HG02973 (cell line): ENCODE results near the gene PFN2.
"Not testable (repeated sequence)": the region's sequence is repeated elsewhere in the genome, so short reads cannot be mapped to it uniquely, and the experiment has no call there.

ENCODE experiments used
- ATAC-seq: cut with Tn5 transposase; IDR thresholded peaks from one replicate; pipeline ENCODE4 v1.9.1; 2021; ENCODE audit warnings: moderate library complexity; ENCODE audit not compliant: unreplicated experiment

The PFN2 gene

DNA sequence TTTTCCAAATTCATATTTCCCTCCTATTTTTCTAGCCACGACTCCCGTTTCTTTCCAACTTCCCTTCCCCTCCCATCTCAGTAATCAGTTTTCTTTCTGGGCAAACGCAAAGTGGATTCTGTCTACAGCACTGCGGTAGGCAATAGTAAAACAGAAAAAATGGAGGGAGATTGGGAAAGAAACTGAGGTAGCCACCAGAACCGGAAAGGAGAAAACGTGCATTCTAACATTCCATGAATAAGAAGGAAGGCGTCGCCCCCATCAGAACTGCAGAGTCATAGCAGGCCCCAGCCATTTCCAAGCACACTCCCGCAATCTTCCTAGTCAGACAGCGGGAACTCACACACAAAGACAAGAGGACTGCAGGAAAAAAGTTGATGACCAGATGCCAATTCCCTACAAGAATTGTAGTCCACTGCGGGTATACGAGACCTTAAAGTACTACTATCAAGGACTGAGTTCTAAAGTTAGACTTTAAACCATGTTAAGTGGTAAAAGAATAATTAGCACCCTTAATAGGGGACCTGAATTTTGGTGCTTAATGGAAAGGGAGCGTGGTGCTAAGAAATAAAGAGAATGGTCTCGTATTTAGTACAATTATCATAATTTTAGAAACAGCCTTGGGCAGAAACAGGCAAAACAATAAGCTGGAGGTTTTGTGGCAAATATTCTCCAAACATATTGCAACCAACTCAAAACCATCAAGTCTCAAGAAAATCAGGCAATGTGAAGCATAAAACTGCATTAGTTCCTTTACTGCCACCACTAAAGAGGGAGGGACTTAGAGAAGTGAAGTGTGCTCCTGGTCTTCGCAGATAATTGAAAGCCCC, 1.4 kb downstream of the PFN2 start:
- no peak for ATAC-seq

DNA sequence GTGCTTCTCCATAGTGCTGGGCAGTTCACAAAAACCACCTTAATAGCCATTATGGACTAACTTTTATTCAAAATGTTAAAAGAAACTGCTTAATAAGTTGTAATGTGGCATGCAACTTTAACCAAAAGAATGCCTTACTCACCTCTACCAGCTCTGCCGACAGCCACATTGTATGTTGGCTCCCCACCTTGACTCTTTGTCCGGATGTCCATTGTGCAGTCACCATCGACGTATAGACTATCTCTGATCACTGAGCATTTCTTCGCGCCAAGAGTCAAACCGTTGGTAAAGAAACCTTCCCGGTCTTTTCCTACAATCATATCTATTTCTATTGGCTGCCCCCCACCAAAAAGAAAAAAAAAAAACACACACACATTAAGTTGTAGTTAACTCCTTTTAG, 2.5 kb downstream of the PFN2 start:
- no peak for ATAC-seq

DNA sequence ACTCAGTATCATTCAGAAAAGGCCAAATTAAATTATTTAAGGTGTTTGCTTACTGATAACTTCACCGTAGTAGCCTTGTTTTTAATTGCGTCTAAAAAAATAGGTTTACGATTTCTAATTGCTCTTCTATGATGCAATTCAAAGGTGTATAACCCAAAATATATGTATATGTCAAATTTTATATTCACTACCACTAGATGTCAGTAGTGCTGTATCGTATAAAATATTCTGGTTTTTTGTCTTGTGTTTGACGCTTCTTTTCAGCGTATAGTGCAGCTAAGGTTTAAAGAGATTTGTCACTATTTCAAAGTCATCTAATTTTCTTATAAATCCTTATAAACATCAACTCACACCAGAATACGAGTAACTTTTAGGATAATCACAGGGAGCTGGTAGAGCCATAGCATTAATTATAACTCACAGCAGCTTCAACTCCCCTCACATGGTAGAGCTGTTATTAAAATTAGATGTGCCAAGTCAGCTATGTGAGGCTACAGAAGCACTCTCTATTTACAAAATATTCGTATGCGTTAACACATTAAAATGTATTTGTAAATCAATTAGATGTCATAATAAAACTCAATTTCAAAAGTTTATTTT, 3.5 kb downstream of the PFN2 start:
- no peak for ATAC-seq

DNA sequence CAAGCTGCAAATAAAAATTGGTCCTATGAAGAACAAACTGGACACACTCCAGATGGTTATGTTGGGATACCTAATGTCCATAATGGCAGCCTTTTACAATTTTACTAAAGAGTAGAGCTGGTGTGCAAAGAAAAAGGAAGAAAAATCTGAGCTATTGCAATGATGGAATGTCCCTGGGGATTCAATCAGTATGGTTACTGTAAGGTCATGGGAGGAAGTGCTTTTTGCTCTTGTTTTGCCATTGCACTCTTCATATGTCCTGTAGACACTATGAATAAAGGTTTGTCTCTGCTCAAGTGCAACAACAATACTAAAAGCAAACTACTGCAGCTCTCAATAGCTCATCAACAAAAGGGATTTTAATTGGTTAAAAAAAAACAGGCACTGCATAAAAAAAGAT, 5.4 kb downstream of the PFN2 start:
- ATAC-seq, result no peak

DNA sequence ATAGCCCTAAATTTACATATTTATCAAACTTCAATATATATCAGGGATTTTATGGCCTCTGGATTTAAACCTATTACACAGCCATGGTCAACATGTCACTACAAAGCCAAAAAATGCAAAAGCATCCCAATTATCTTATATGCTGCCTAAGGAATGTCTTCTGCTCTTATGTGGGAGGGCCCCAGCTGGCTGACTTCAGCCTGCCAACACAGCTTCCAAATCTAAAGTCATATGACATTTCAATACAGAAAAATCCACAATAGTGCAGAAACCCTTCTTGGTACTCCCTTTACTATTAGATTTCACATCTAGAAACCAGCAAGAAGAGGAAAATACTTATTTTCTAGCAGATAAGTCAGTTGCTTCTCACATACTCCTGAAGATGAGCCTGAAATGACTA, 6.4 kb downstream of the PFN2 start:
- ATAC-seq, result no peak

DNA sequence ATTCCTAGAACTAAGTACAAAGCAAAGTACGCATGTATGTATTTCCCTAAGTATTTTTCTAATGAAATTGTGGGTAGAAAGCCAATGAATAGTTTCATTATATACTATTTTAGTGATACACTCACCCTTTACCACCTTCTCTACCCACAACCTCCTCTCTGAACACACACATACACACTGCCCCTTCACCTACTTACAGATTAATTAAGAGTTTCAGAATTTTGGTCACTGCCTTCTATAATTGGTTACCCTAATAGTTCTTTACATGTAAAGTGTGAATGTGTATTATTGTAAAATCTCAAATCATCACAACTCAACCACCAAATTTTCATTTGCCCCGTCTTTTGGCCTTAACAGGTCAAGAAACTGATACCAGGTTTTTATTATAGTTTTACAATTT, 7.2 kb downstream of the PFN2 start:
- ATAC-seq, result no peak

DNA sequence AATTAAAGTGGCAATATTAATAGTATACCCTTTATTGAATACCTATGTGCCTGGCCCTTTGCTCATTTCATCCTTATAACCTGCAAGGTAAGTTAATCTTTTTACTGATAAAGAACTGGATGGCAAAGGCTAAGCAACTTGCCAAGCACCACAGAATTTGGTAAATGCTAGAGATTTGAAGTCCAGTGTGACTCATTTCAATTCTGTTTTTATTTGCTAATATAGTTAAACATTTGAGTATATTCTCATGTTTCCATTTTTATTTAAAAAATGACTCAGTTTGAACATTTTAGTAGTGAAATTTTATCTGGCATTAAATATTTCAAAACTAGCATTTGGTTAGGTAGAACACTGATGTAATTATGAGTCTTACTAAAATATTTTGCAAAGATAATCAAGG, 11.3 kb downstream of the PFN2 start:
- ATAC-seq, result no peak

DNA sequence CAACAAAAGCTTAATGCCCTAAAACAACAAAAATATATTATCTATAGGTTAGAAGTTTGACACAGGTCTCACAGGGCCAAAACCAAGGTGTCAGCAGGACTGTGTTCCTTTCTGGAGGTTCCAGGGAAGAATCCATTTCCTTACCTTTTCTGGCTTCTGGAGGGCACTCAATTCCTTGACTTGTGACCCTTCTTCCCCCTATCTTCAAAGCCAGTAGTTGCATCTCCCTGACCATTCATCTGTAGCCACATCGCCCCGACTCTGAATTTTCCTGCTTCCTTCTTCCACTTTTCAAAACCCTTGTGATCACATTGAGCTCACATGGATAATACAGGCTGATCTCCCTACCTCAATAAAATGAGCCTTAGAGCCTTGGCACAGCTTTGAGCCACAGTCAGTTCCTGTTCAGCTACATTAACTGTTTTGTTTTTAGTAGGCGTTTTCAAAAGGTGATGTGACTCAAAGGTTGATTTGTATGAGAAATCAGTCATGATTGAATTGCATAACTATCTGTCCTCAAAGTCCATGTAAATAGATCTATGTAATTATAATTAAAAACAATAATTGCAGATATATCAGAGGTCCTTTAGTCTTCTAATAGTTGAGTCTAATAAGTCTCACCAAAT, 12.4 kb downstream of the PFN2 start:
- ATAC-seq, result no peak

DNA sequence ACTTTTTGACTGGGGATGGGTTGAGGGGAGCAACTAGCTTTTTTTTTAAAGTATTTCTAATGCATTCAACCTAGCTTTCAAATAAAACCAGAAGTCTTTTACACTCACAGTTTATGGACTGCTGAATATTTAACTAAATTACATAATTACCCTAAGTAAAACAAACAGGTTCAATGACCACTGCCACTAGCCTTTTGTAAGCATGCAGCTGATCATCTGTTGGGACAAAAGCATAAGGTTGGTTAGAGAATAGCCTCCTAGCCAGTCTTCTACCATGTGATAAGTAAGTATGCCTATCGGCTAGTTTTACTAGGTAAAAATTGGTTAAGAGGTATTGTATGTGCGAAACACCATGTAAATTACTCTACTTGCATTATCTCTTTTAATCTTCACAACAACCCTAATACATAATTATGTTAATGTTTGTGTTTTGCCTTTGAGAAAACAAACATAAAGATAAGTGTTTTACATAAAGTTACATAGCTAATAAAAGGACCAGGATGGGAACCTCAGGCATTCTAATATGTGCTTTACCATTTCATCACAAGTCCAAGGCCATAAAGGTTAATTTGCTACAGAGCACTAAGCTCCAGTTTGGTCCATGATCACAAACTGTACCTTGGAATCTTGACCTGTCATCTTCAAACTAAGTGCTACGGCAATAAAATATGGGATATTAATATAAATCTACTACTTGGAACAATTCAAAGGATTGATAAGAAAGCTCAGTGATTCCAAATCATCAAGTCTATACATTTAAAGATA, 13.2 kb downstream of the PFN2 start:
- no peak for ATAC-seq

DNA sequence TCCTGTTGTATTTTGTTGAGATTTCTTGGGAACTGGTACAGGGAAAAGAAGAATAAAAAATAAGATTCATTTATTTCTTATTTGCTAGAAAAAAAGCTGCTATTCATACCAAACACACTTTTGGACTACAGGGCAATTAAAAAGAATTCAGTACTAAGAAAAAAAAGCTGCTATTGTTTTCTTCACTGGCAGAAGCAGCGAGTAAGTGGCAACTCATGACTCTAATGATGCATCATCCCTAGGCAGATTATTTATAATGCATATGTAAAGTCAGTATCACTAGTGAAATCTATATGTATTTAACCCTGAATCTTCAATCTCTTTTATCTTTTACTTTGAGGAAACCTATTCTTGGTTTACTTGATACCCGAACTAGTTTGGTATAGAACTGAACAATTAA, 15.2 kb downstream of the PFN2 start:
- no peak for ATAC-seq

DNA sequence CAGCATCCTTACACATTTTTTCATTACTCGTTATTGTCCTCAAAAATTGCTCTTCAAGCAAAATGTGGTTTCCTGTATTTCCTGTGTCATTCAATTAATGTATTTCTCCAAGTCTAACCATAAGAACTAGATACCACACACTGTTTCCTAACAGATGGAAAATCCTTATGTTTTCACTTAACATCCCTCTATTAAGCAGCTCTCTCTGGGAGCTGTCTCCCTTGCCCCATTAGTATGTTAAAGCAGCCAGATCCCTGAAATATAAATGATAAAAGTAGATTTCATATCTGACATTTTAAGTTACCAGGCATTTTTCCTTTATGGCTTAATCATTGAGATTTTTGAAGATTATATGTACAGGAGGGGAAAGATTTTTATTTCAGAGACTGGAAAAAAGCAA, 15.9 kb downstream of the PFN2 start:
- no peak for ATAC-seq

DNA sequence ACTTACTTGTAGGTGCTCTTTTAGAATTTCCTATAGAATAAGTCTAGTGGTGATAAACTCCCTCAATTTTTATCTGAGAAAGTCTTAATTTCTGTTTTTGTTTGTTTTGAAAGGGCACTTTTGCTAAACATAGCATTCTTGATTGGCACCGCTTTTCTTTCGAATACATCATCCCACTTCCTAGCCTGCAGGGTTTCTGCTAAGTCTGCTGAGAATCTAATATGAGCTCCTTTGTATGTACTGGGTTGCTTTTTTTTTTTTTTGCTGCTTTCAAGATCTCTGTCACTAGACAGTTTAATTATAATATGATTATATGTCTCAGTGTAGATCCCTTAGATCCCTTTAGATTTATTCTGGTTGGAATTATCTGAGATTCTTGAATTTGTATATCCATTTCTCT, 21.5 kb downstream of the PFN2 start:
- no peak for ATAC-seq

DNA sequence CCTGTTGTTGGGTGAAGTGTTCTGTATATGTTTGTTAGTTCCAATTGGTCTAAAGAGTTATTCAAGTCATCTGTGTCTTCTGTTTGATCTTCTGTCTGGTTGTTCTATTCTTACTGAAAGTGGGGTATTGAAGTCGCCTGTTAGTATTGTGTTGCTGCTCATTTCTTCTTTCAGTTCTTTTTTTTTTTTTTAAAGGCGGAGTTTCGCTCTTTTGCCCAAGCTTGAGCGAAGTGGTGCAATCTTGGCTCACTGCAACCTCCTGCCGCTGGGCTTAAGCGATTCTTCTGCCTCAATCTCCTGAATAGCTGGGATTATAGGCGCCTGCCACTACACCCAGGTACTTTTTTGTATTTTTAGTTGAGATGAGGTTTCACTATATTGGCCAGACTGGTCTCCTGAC, 23.5 kb downstream of the PFN2 start:
- no peak for ATAC-seq

DNA sequence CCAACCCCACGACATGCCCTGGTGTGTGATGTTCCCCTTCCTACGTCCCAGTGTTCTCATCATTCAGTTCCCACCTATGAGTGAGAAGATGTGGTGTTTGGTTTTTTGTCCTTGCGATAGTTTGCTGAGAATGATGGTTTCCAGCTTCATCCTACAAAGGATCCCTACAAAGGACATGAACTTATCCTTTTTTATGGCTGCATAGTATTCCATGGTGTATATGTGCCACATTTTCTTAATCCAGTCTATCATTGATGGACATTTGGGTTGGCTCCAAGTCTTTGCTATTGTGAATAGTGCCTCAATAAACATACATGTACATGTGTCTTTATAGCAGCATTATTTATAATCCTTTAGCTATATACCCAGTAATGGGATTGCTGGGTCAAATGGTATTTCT, 26.7 kb downstream of the PFN2 start:
- not testable (repeated sequence) for ATAC-seq

DNA sequence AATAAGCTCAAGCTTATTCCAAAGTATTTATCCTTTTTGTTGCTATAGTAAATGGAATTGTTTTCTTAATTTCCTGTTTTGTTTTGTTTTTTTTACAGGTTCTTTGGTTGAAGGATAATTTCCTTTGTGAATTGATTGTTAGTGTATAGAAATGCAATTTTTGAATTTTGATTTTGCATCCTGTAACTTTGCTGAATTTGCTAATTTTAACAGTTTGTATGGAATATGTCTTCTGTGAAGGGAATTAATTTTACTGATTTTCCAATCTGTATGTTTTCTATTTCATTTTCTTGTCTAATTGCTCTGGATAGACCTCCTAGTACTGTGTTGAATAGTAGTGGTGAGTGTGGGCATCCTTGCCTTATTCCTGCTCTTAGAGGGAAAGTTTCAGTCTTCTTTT, 28.3 kb downstream of the PFN2 start:
- no peak for ATAC-seq

DNA sequence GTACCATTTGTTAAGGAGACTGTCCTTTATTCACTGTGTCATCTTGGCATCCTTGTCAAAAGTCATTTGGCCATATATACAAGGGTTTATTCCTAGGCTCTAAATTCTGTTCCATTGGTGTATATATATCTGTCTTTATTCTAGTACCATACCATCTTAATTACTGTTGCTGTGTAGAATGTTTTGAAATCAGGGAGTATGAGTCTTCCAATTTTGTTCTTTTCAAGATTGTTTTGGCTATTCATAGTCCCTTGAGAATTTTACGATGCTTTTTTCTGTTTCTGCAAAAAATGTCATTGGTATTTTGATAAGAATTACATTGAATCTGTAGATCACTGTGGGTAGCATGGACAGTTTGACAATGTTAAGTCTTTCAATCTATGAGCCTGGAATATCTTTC, 28.7 kb downstream of the PFN2 start:
- ATAC-seq, result no peak

DNA sequence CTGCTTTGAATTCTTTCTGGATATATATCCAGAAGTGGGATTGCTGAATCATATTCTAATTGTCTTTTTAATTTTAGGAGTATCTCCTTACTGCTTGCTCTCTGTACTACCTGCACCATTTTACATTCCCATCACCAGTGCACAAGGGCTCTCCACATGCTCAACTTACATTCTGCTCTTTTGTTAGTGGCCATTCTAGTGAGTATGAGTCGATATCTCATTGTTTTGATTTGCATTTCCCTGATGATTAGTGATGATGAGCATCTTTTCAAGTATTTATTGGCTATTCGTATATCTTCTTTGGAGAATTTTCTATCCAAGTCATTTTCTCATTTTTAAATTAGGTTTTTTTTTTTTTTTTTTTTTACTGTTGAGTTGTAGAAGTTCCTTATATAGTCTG, 29.5 kb downstream of the PFN2 start:
- no peak for ATAC-seq

DNA sequence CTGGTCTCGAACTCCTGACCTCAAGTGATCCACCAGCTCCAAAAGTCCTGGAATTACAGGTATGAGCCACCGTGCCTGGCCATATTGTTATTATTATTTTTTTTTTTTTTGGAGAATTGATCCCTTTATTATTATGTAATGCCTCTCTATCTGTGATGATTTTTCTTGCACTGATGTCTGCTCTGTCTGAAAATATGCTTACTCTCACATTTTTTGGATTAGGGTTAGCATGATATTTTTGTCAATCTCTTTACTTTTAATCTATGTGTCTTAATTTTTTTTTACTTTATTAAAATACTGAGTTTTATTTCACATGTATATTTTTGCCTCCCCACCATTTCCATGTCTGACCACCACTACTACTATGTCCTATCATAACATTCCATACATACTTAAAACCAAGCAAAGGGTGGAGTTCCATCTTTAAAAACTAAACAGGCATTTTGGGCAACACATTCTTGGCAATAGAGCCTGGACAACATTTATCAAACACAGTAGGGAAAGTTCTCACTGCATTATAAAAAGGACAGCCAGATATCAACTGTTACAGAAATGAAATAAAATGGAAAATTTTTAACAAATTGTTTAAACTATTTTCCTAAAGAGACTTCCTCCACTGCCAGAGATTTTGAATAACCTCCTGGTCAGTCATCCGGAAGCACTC, 32.2 kb downstream of the PFN2 start:
- not testable (repeated sequence) for ATAC-seq

DNA sequence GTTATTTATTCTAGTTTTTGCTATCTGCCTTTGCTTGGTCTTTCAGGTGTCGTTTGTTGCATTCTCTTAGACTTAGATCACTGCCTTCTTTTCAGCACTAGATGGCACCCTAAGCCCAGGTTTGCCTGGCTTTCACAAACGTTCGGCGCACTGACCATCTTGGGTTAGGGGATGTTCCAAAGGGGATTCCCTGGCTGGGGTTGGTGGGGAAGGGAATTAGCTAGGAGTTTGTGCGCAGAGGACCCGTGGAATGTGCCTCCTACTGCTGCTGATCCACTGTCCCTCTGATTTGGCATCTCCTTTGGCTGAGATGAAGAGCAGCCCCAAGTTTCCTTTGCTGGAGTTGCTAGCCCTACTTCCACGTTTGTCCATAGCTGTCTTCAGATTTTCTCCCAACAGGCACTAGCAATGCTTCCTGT, 33.9 kb downstream of the PFN2 start:
- peak; percentile 64 for ATAC-seq

DNA sequence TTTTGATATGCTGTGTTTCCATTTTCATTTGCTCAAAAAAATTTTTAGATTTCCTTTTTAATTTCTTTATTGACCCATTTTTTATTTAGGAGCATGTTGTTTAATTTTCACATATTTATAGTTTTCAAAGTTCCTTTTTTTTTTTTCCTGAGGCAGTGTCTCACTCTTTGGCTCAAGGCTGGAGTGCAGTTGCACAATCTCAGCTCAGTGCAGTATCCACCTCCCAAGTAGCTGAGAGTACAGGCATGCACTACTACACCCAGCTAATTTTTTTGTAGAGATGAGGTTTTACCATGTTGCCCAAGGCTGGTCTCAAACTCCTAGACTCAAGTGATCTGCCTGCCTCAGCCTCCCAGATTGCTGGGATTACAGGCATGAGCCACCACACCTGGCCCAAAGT, 36.2 kb downstream of the PFN2 start:
- ATAC-seq, result no peak

DNA sequence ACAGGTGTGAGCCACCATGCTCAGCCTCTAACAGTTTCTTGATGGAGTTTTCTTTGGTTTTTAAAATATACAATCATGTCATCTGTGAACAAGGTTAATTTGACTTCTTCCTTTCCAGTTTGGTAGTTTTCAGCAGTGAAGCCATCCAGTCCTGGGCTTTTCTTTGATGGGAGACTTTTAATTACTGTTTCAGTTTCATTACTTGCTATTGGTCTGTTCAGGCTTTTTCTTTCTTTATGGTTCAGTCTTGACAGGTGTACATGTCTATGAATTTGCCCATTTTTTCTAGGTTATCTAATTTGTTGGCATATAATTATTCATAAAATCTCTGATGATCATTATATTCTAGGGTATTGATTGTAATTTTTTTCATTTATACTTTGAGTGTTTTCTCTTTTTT, 36.8 kb downstream of the PFN2 start:
- ATAC-seq, result no peak
